ENCODE results near the gene FBXO41. TPM values are rescaled to one million over a fixed set of nuclear protein-coding genes. Genes with fewer than 3 reads are reported as not detected.

FBXO41 gene
- total and polyA plus RNA-seq, 9 of the 15 experiments (the other 6 are each of a cell fraction or from before 2014, with no cell fraction given), result 0.21 to 8.2 (median 3.5) TPM

GRCh38 chr2:73228631-73229030, 55.6 kb downstream of the FBXO41 start (continued):
- no peak for TF ChIP-seq MXD1 (CRISPR knock-in tag; IDR thresholded peaks at IDR 0.05; ENCODE audit: borderline replicate concordance, poor library complexity, severe bottlenecking)
- TF ChIP-seq RBBP5 (IDR thresholded peaks at IDR 0.05; ENCODE audit: borderline replicate concordance, insufficient read depth, low read length, poor library complexity, severe bottlenecking), result no peak
- no peak for TF ChIP-seq MYBL2 (IDR thresholded peaks at IDR 0.05; ENCODE audit: low read depth)
- no peak for TF ChIP-seq MYBL2 (CRISPR knock-in tag; IDR thresholded peaks at IDR 0.05; ENCODE audit: borderline replicate concordance)
- no peak for TF ChIP-seq HNRNPL (IDR thresholded peaks at IDR 0.05; ENCODE audit: low read depth, low read length)

GRCh38 chr2:73227086-73227485, 57.2 kb downstream of the FBXO41 start:
- DNase-seq (ENCODE audit: extremely low read depth in 1 of 4, low spot score in 3 of 4) (no peak), FAIRE-seq (no peak), ATAC-seq (no peak)
- Histone ChIP-seq H3K4me3 (no peak overlapping the region), H3K9ac (ENCODE audit: insufficient read depth in 1 of 2, low read depth in 2 of 2, low read length in 2 of 2) (no peak overlapping the region), H3K4me2 (ENCODE audit: insufficient read depth, low read length) (no peak overlapping the region), H3K79me2 (ENCODE audit: control insufficient read depth, insufficient read depth, low read length) (peaks cover 4% of the 10 kb centered on the region; the same call in 1 of the 3 replicates), H4K20me1 (replicated peaks; ENCODE audit: control insufficient read depth, insufficient read depth, low read length) (peaks cover 3% of the 10 kb centered on the region; the same call in 1 of the 2 replicates), H3K36me3 (ENCODE audit: control insufficient read depth, insufficient read depth, low read length) (peaks cover 76% of the 10 kb centered on the region), H3K9me3 (replicated peaks; ENCODE audit: control insufficient read depth, insufficient read depth, low read depth, low read length) (no peaks in the 10 kb centered on the region), H3K4me1 (replicated peaks in 1 of 2; ENCODE audit: control insufficient read depth in 2 of 2, insufficient read depth in 2 of 2, low read length in 2 of 2) (peaks cover 0 to 10% of the 10 kb centered on the region in 2 experiments; a peak in 3 of 5 replicates), H3K27ac (ENCODE audit: extremely low read depth, low read depth, low read length) (no peak overlapping the region), H3K27me3 (ENCODE audit: control insufficient read depth in 2 of 2, insufficient read depth in 2 of 2, low read length in 2 of 2) (no peaks in the 10 kb centered on the region), H2AFZ (ENCODE audit: low read depth, low read length) (no peak overlapping the region), H3K9me1 (ENCODE audit: control insufficient read depth, insufficient read depth, low read length) (no peaks in the 10 kb centered on the region)
- BruUV-seq (replicated peaks), result no TSS peak
- CTCF ChIA-PET (ENCODE audit: low intra/inter-chr PET ratio), result no interaction called here
- POLR2A ChIA-PET, result interaction anchor here (0.6 to 4.8 kb wide), 7 partner anchors 8 to 1114 kb away, joined by 3 to 25 read pairs (median 4); partner anchors contain the start of gene SFXN5
- WGBS (ENCODE audit: insufficient coverage, low coverage, missing lambda C conversion rate), result 73% methylated on average over 3 of the region's 3 CpGs
- in situ Hi-C loops (cut with MboI), result no loop called here
- intact Hi-C loops (cut with micrococcal nuclease), result no loop called here
- TF ChIP-seq PHF8 (IDR thresholded peaks at IDR 0.05; ENCODE audit: borderline replicate concordance, low read length), result no peak
- no peak for TF ChIP-seq SMARCA5 (IDR thresholded peaks at IDR 0.05)
- no peak for TF ChIP-seq KDM2B (CRISPR knock-in tag; IDR thresholded peaks at IDR 0.05)
- no peak for TF ChIP-seq ELF4 (CRISPR knock-in tag; IDR thresholded peaks at IDR 0.05)
- no peak for TF ChIP-seq ZNF644 (tag; IDR thresholded peaks at IDR 0.05; ENCODE audit: low read depth)
